Nephron (organoid): Measurements from ENCODE around the gene SMYD3.

ENCODE experiments used
- H3K27ac Mint-ChIP-seq, 3 experiments: 2 replicates each; pipeline ENCODE4 v1.8.0; 2020; ENCODE audit warnings: mixed read lengths in 3 of 3, mild to moderate bottlenecking in 2 of 3, moderate library complexity in 1 of 3
- H3K27me3 Mint-ChIP-seq: 2 replicates; pipeline ENCODE4 v1.8.0; 2021; ENCODE audit warnings: low read depth, mild to moderate bottlenecking, moderate library complexity, mixed read lengths
- H3K36me3 Mint-ChIP-seq: 2 replicates; pipeline ENCODE4 v1.8.0; 2020; ENCODE audit warnings: low read depth, mixed read lengths
- H3K4me1 Mint-ChIP-seq: 2 replicates; pipeline ENCODE4 v1.8.0; 2020; ENCODE audit warnings: mixed read lengths
- H3K4me3 Mint-ChIP-seq, 3 experiments: 2 replicates each; pipeline ENCODE4 v1.8.0; 2020; ENCODE audit warnings: mild to moderate bottlenecking in 3 of 3, mixed read lengths in 3 of 3, moderate library complexity in 2 of 3
- H3K9me3 Mint-ChIP-seq: 2 replicates; pipeline ENCODE4 v1.8.0; 2020; ENCODE audit warnings: mixed read lengths
- CTCF ChIP-seq, 3 experiments: fragments of 200-600 bp; sonication (generic); IDR thresholded peaks; one replicate each; pipeline ENCODE4 v1.5.0; 2021; ENCODE audit warnings: antibody characterized with exemption in 3 of 3; ENCODE audit not compliant: unreplicated experiment in 3 of 3

SMYD3 gene

GRCh38 chr1:245763873-245764331, 743.2 kb downstream of the SMYD3 start:
- peak overlapping the region in 2 of 3 experiments; percentile 66 to 90 for H3K27ac Mint-ChIP-seq
- H3K36me3 Mint-ChIP-seq = peaks cover 13% of the 10 kb centered on the region
- no peak for TF ChIP-seq CTCF (IDR thresholded peaks at IDR 0.05; ENCODE audit: unreplicated experiment in 3 of 3)
- peaks cover 7% of the 10 kb centered on the region for H3K4me1 Mint-ChIP-seq
- H3K27me3 Mint-ChIP-seq = peaks cover 5% of the 10 kb centered on the region
- H3K4me3 Mint-ChIP-seq = no peak overlapping the region
- H3K9me3 Mint-ChIP-seq = peaks cover 2% of the 10 kb centered on the region

GRCh38 chr1:245762396-245762910, 744.6 kb downstream of the SMYD3 start:
- no peak for TF ChIP-seq CTCF (IDR thresholded peaks at IDR 0.05; ENCODE audit: unreplicated experiment in 3 of 3)
- peaks cover 3% of the 10 kb centered on the region for H3K27me3 Mint-ChIP-seq
- no peak overlapping the region for H3K4me3 Mint-ChIP-seq
- H3K36me3 Mint-ChIP-seq = peaks cover 2% of the 10 kb centered on the region
- H3K27ac Mint-ChIP-seq = no peak overlapping the region
- H3K4me1 Mint-ChIP-seq = peaks cover 7% of the 10 kb centered on the region
- H3K9me3 Mint-ChIP-seq = peaks cover 9% of the 10 kb centered on the region

DNA sequence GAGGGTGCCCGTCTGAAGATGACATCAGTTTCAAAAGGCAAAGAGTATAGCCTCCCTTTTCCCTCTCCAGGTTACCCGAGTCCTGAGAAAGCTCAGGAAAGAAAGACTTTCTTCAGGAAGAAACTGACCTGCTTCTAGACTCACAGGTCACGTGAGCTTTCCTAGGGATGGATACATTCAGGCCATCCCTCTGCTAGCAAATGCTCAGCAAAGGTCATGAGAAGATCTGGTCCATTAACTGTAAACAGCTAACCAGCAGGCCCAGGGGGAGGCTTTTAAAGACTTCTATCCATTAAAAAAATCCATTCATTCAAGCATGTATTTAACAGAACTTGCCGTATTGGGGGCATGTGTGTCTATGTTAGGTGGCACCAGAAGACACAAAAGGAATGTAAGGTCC, 746.8 kb downstream of the SMYD3 start:
- Mint-ChIP-seq H3K36me3 (peaks cover 7% of the 10 kb centered on the region), H3K9me3 (peaks cover 18% of the 10 kb centered on the region), H3K4me1 (peaks cover 2% of the 10 kb centered on the region), H3K4me3 (no peak overlapping the region), H3K27me3 (no peaks in the 10 kb centered on the region), H3K27ac (peak overlapping the region in 1 of 3 experiments; percentile 3)
- TF ChIP-seq CTCF (IDR thresholded peaks at IDR 0.05; ENCODE audit: unreplicated experiment in 3 of 3) = no peak

GRCh38 chr1:245754463-245754961, 752.6 kb downstream of the SMYD3 start:
- H3K9me3 Mint-ChIP-seq = peaks cover 29% of the 10 kb centered on the region
- no peak for TF ChIP-seq CTCF (IDR thresholded peaks at IDR 0.05; ENCODE audit: unreplicated experiment in 3 of 3)
- peaks cover 20% of the 10 kb centered on the region for H3K36me3 Mint-ChIP-seq
- peaks cover 16% of the 10 kb centered on the region for H3K4me1 Mint-ChIP-seq
- no peaks in the 10 kb centered on the region for H3K27me3 Mint-ChIP-seq
- no peak overlapping the region for H3K4me3 Mint-ChIP-seq
- no peak overlapping the region for H3K27ac Mint-ChIP-seq

- Mint-ChIP-seq H3K27me3 (no peaks in the 10 kb centered on the region), H3K36me3 (peaks cover 23% of the 10 kb centered on the region), H3K27ac (no peak overlapping the region), H3K4me3 (no peak overlapping the region), H3K4me1 (peaks cover 16% of the 10 kb centered on the region), H3K9me3 (peaks cover 26% of the 10 kb centered on the region)
- no peak for TF ChIP-seq CTCF (IDR thresholded peaks at IDR 0.05; ENCODE audit: unreplicated experiment in 3 of 3)
Measured at GRCh38 chr1:245753807-245754206, 753.3 kb downstream of the SMYD3 start.

GRCh38 chr1:245752561-245752960, 754.5 kb downstream of the SMYD3 start:
- Mint-ChIP-seq H3K27ac (peak overlapping the region in 2 of 3 experiments; percentile 48 to 55), H3K9me3 (peaks cover 21% of the 10 kb centered on the region), H3K4me1 (peaks cover 16% of the 10 kb centered on the region), H3K36me3 (peaks cover 23% of the 10 kb centered on the region), H3K27me3 (no peaks in the 10 kb centered on the region), H3K4me3 (no peak overlapping the region)
- TF ChIP-seq CTCF (IDR thresholded peaks at IDR 0.05; ENCODE audit: unreplicated experiment in 3 of 3) = no peak
